GM06990 (cell line): ENCODE results near the gene APOA1.

Experiments used
- DNase-seq: peaks from one replicate; pipeline ENCODE4 v3.0.0-alpha.2; 2011; ENCODE audit not compliant: insufficient read length; ENCODE audit errors: extremely low read depth
- H3K27me3 ChIP-seq: replicated peaks from 2 replicates; pipeline ENCODE4 v1.6.0; 2011; ENCODE audit warnings: low read length; ENCODE audit not compliant: control insufficient read depth, insufficient read depth
- H3K36me3 ChIP-seq: 2 replicates; pipeline ENCODE4 v1.5.1; 2011; ENCODE audit warnings: low read length; ENCODE audit not compliant: control insufficient read depth, insufficient read depth
- H3K4me3 ChIP-seq: replicated peaks from 2 replicates; pipeline ENCODE4 v1.5.1; 2011; ENCODE audit warnings: low read depth, mild to moderate bottlenecking, control low read depth, low read length
- CTCF ChIP-seq: IDR thresholded peaks from 2 replicates; pipeline ENCODE4 v1.5.1; 2011; ENCODE audit warnings: low read length, control low read depth, mild to moderate bottlenecking, inconsistent platforms; ENCODE audit not compliant: insufficient read depth, poor library complexity, severe bottlenecking

Gene APOA1

GRCh38 chr11:116837231-116838091 is at the start of gene APOA1:
TSS of gene APOA1 (minus strand) at chr11:116837622. CDS start at chr11:116837387, 235 bp downstream.
- H3K36me3 ChIP-seq = no peaks in the 10 kb centered on the region
- no peaks in the 10 kb centered on the region for H3K27me3 ChIP-seq
- TF ChIP-seq CTCF = no peak
- H3K4me3 ChIP-seq = no peak within 1 kb of the TSS
- no peak for DNase-seq

GRCh38 chr11:116885951-116886655 is 48.7 kb upstream of the APOA1 start:
- Histone ChIP-seq H3K27me3 (no peaks in the 10 kb centered on the region), H3K4me3 (no peak overlapping the region), H3K36me3 (no peaks in the 10 kb centered on the region; the same call in 1 of the 2 replicates)
- no peak for DNase-seq
- TF ChIP-seq CTCF = no peak

GRCh38 chr11:116882386-116882785 is 45.0 kb upstream of the APOA1 start:
- Histone ChIP-seq H3K27me3 (no peaks in the 10 kb centered on the region), H3K36me3 (peaks cover 2% of the 10 kb centered on the region; the same call in 1 of the 2 replicates), H3K4me3 (no peak overlapping the region)
- no peak for DNase-seq
- no peak for TF ChIP-seq CTCF

DNA sequence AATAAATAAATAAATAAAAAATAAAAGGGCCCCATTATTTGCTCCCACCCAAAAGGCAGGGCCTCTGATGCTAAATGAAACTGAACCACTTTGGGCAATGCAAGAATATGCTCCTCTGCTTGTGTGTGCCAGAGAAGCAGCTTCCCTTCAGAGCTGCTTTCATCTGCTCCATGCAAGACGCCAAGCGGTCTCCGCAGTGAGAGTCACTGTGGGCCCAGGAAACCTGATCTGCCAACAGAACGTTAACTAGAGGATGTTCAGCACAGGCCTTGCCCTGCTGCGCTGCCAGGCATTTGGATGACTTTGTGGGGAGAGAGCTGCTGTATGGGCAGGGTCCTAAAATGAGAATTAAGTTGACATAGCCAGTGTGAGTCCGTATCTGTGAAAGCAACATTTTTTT is 43.7 kb upstream of the APOA1 start:
- no peak overlapping the region for H3K4me3 ChIP-seq
- H3K27me3 ChIP-seq = no peaks in the 10 kb centered on the region
- no peak for DNase-seq
- TF ChIP-seq CTCF = no peak
- peaks cover 2% of the 10 kb centered on the region; the same call in 1 of the 2 replicates for H3K36me3 ChIP-seq

- DNase-seq = peak; percentile 41
- H3K4me3 ChIP-seq = no peak overlapping the region
- H3K27me3 ChIP-seq = no peaks in the 10 kb centered on the region
- peak; percentile 69 for TF ChIP-seq CTCF
- H3K36me3 ChIP-seq = peaks cover 6% of the 10 kb centered on the region
Measured at GRCh38 chr11:116879800-116880625, 42.6 kb upstream of the APOA1 start.
